Caki2 (cell line): ENCODE data around the gene GRIK4. TPM values are rescaled to one million over a fixed set of nuclear protein-coding genes. Genes with fewer than 3 reads are reported as not detected.

ENCODE experiments used
- DNase-seq: peaks from one replicate; pipeline ENCODE4 v3.0.0-alpha.2; 2015; ENCODE audit warnings: low read depth
- in situ Hi-C: cut with HindIII; loops from 2 replicates; pipeline ENCODE4 v1.10.0; 2016; ENCODE audit warnings: low sequenced_read_pairs, low pct_unique_long_range_greater_than_20kb, mixed read lengths
- total RNA-seq: library from RNA; depleted of rRNA; stranded (reverse); fragments of >200 nt; shearing (Covaris generic); gene quantifications from 2 replicates; pipeline ENCODE4 v1.2.3, GENCODE V29; 2014; ENCODE audit warnings: low replicate concordance

Gene GRIK4
- total RNA-seq, 1 experiment from 2014 or later, result not detected

GRCh38 chr11:120586072-120586471, 74.5 kb downstream of the GRIK4 start:
- DNase-seq, result no peak
- in situ Hi-C loops, result no loop called here

- in situ Hi-C loops, result no loop called here
- no peak for DNase-seq
These were observed 75.2 kb downstream of the GRIK4 start for GRCh38 chr11:120586728-120587127.

- DNase-seq, result no peak
- in situ Hi-C loops, result no loop called here
These were observed 75.8 kb downstream of the GRIK4 start for GRCh38 chr11:120587299-120587698.

- in situ Hi-C loops, result no loop called here
These were observed 77.8 kb downstream of the GRIK4 start for GRCh38 chr11:120589376-120589775.

GRCh38 chr11:120590472-120590871, 78.9 kb downstream of the GRIK4 start:
- no peak for DNase-seq

More at GRCh38 chr11:120589376-120589775, 77.8 kb downstream of the GRIK4 start:
- no peak for DNase-seq

GRCh38 chr11:120594746-120595145, 83.2 kb downstream of the GRIK4 start:
- DNase-seq, result no peak
- in situ Hi-C loops, result no loop called here

More at GRCh38 chr11:120590472-120590871, 78.9 kb downstream of the GRIK4 start:
- in situ Hi-C loops, result no loop called here

GRCh38 chr11:120595557-120595956, 84.0 kb downstream of the GRIK4 start:
- DNase-seq, result no peak
- in situ Hi-C loops, result no loop called here

- DNase-seq, result no peak
- in situ Hi-C loops, result no loop called here
These were observed 86.0 kb downstream of the GRIK4 start for GRCh38 chr11:120597250-120598215.

- in situ Hi-C loops, result no loop called here
- no peak for DNase-seq
These were observed 87.1 kb downstream of the GRIK4 start for GRCh38 chr11:120598517-120599257.

GRCh38 chr11:120599816-120600420, 88.4 kb downstream of the GRIK4 start:
- DNase-seq, result no peak
- in situ Hi-C loops, result no loop called here

- in situ Hi-C loops, result no loop called here
- peak; percentile 17 for DNase-seq
These were observed 90.0 kb downstream of the GRIK4 start for GRCh38 chr11:120601536-120601935.

GRCh38 chr11:120603071-120603470, 91.5 kb downstream of the GRIK4 start:
- DNase-seq, result no peak
- in situ Hi-C loops, result no loop called here

GRCh38 chr11:120605469-120605868, 93.9 kb downstream of the GRIK4 start:
- no peak for DNase-seq
- in situ Hi-C loops, result no loop called here

GRCh38 chr11:120606211-120607010, 94.9 kb downstream of the GRIK4 start:
- no peak for DNase-seq
- in situ Hi-C loops, result no loop called here

GRCh38 chr11:120608061-120608460, 96.5 kb downstream of the GRIK4 start:
- in situ Hi-C loops, result no loop called here
- DNase-seq, result no peak

- in situ Hi-C loops, result no loop called here
- no peak for DNase-seq
These were observed 97.2 kb downstream of the GRIK4 start for GRCh38 chr11:120608760-120609211.

- in situ Hi-C loops, result no loop called here
- peak; percentile 47 for DNase-seq
These were observed 98.6 kb downstream of the GRIK4 start for GRCh38 chr11:120610111-120610510.

GRCh38 chr11:120611581-120611980, 100.0 kb downstream of the GRIK4 start:
- DNase-seq, result no peak
- in situ Hi-C loops, result no loop called here
